Prostate gland (tissue), 2 donors: ENCODE data around the gene SLC6A6. TPM values are rescaled to one million over a fixed set of nuclear protein-coding genes. Genes with fewer than 3 reads are reported as not detected.
A peak's percentile ranks its signal among the peaks of the same experiment; 100 is the strongest.
"Not testable (repeated sequence)": the region's sequence is repeated elsewhere in the genome, so short reads cannot be mapped to it uniquely, and the experiment has no call there.

Experiments
- DNase-seq: peaks from one replicate; pipeline ENCODE4 v3.0.0-alpha.2; 2019; ENCODE audit warnings: low spot score
- H3K27ac ChIP-seq, 2 donors: fragments of 200-600 bp; sonication (generic); 2 replicates each; pipeline ENCODE4 v1.5.1; 2017 to 2019
- H3K27me3 ChIP-seq: fragments of 200-600 bp; sonication (generic); replicated peaks from 2 replicates; pipeline ENCODE4 v1.5.1; 2019; ENCODE audit not compliant: insufficient read depth
- H3K36me3 ChIP-seq, 2 donors: fragments of 200-600 bp; sonication (generic); 1 replicate in 1 of 2; 2 replicates in 1 of 2; pipeline versions ENCODE4 v1.5.1 to v1.8.1; 2017 to 2019
- H3K4me1 ChIP-seq: fragments of 200-600 bp; sonication (generic); replicated peaks from 2 replicates; pipeline ENCODE4 v1.5.1; 2019
- H3K4me3 ChIP-seq, 2 donors: fragments of 200-600 bp; sonication (generic); 2 replicates each; pipeline ENCODE4 v1.5.1; 2017 to 2019
- H3K9me3 ChIP-seq: fragments of 200-600 bp; sonication (generic); 2 replicates; pipeline ENCODE4 v1.5.1; 2017
- CTCF ChIP-seq, 4 experiments: fragments of 200-600 bp in 2 of 4; fragments of 450-650 bp in 2 of 4; sonication (generic) in 2 of 4; IDR thresholded peaks; 1 replicate in 3 of 4; 2 replicates in 1 of 4; pipeline ENCODE4 v1.5.1; 2016 to 2019; ENCODE audit warnings: antibody characterized with exemption in 4 of 4, mild to moderate bottlenecking in 2 of 4, moderate library complexity in 2 of 4
- POLR2A ChIP-seq: fragments of 450-650 bp; IDR thresholded peaks from one replicate; pipeline ENCODE4 v1.6.1; 2016; ENCODE audit warnings: antibody characterized with exemption, mild to moderate bottlenecking
- POLR2AphosphoS5 ChIP-seq: sonication (generic); formaldehyde crosslinking; IDR thresholded peaks from one replicate; pipeline ENCODE4 v1.6.1; 2017; ENCODE audit warnings: antibody characterized with exemption
- WGBS: methylation state at CpG from one replicate; pipeline ENCODE4 v1.1.5; 2018; 5-methylcytosine and 5-hydroxymethylcytosine counted together
- intact Hi-C: fragments of 100-400 bp; cut with DNase I; formaldehyde crosslinking; loops from one replicate; pipeline ENCODE4 v1.14.2; 2022
- total RNA-seq, 2 donors: library from RNA; depleted of rRNA; stranded (reverse); fragments of >200 nt; gene quantifications; one replicate each; pipeline ENCODE4 v1.1.0, GENCODE V29; 2016

The SLC6A6 gene
- total RNA-seq, 2 donors from 2014 or later, result 6.9 to 24.5 TPM

GRCh38 chr3:14405360-14406238 is 3.2 kb downstream of the SLC6A6 start:
- no peak for DNase-seq
- no peaks in the 10 kb centered on the region for H3K27me3 ChIP-seq
- no peaks in the 10 kb centered on the region for H3K36me3 ChIP-seq
- intact Hi-C loops, result no loop called here
- peak in 1 of 4 experiments; percentile 26 for TF ChIP-seq CTCF (IDR thresholded peaks at IDR 0.05)
- no peak for TF ChIP-seq POLR2AphosphoS5
- TF ChIP-seq POLR2A, result no peak
- H3K27ac ChIP-seq, result no peak overlapping the region
- H3K4me3 ChIP-seq, result no peak overlapping the region
- WGBS, result 21% methylated on average over 10 of the region's 10 CpGs
- H3K4me1 ChIP-seq, result peaks cover 11% of the 10 kb centered on the region
- H3K9me3 ChIP-seq, result no peaks in the 10 kb centered on the region

GRCh38 chr3:14406336-14406735 is 3.9 kb downstream of the SLC6A6 start:
- Histone ChIP-seq H3K36me3 (no peaks in the 10 kb centered on the region), H3K9me3 (no peaks in the 10 kb centered on the region), H3K4me1 (peaks cover 11% of the 10 kb centered on the region), H3K27ac (no peak overlapping the region), H3K4me3 (no peak overlapping the region), H3K27me3 (no peaks in the 10 kb centered on the region)
- no peak for DNase-seq
- intact Hi-C loops, result no loop called here
- TF ChIP-seq CTCF (IDR thresholded peaks at IDR 0.05), result no peak
- no peak for TF ChIP-seq POLR2AphosphoS5
- TF ChIP-seq POLR2A, result no peak
- WGBS, result 70% methylated on average over 5 of the region's 5 CpGs

GRCh38 chr3:14406766-14407165 is 4.4 kb downstream of the SLC6A6 start:
- no peak overlapping the region for H3K4me3 ChIP-seq
- WGBS, result 94% methylated on average over 3 of the region's 3 CpGs
- no peak overlapping the region for H3K27ac ChIP-seq
- TF ChIP-seq POLR2A (no peak), POLR2AphosphoS5 (no peak), CTCF (IDR thresholded peaks at IDR 0.05) (no peak)
- DNase-seq, result no peak
- H3K4me1 ChIP-seq, result peaks cover 11% of the 10 kb centered on the region
- intact Hi-C loops, result no loop called here
- no peaks in the 10 kb centered on the region for H3K36me3 ChIP-seq
- H3K27me3 ChIP-seq, result no peaks in the 10 kb centered on the region
- H3K9me3 ChIP-seq, result no peaks in the 10 kb centered on the region

- intact Hi-C loops, result no loop called here
- 91% methylated on average over 5 of the region's 5 CpGs for WGBS
- H3K4me1 ChIP-seq, result peaks cover 11% of the 10 kb centered on the region
- no peaks in the 10 kb centered on the region for H3K27me3 ChIP-seq
- H3K9me3 ChIP-seq, result no peaks in the 10 kb centered on the region
- H3K27ac ChIP-seq, result no peak overlapping the region
- H3K36me3 ChIP-seq, result no peaks in the 10 kb centered on the region
- H3K4me3 ChIP-seq, result no peak overlapping the region
- TF ChIP-seq POLR2AphosphoS5 (no peak), POLR2A (no peak), CTCF (IDR thresholded peaks at IDR 0.05) (no peak)
- DNase-seq, result no peak
Measured at GRCh38 chr3:14407203-14407602, 4.8 kb downstream of the SLC6A6 start.

GRCh38 chr3:14409779-14410063 is 7.3 kb downstream of the SLC6A6 start:
- DNase-seq, H3K27ac ChIP-seq, H3K27me3 ChIP-seq, H3K36me3 ChIP-seq, H3K4me3 ChIP-seq, intact Hi-C loops, H3K9me3 ChIP-seq: not testable (repeated sequence)
- H3K4me1 ChIP-seq, result peaks cover 11% of the 10 kb centered on the region
- 96% methylated on average over 6 of the region's 6 CpGs for WGBS
